ENCODE data around the gene RGL4. TPM values are rescaled to one million over a fixed set of nuclear protein-coding genes. Genes with fewer than 3 reads are reported as not detected.

RGL4 gene
- total and polyA plus RNA-seq, 2 of the 13 experiments (the other 11 are each of a cell fraction or from before 2014, with no cell fraction given): not detected

DNA sequence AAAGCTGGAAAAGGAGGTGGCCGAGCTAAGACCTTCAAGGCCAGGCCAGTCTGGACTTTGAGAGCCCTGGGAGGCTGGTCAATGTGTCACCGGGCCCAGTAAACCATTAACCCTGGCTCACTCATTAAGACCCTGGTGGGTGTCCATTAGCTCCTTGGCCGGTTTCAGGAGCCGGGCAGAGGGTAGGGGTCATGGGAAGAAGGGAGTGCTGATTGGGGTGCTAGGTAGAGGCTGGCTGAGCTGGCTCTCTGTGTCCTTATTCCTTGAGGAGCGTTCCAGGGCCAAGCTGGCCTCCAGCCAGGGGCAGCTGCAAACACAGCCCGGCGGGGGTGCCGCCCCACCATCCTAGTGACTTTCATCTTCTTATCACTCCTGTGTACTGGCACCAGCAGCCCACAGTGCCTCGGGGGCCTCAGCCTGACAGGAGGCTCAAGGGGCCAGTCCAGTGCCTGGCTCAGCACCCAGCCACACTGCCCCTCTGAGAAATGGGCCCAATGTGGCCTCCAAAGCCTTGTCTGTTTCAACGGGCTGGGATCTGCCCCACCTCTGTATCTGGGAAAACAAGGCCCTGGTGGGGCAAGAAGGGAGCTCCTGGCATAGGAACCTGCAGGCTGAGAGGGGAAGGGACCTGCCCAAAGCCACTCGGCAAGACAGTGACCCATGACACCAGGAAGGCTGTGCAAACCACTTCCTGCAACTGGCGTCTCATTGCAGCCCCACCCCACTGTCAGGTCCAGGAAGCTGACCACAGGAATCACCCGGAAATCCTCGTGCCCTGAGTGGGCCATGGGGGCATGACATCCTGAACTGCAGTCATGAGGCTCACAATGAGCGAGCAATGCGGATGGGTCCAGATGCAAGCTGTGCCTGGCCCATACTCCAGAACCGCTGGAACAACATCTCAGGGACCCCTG lies 15.1 kb upstream of the RGL4 start (continued):
- TF ChIP-seq, protein P1, sequence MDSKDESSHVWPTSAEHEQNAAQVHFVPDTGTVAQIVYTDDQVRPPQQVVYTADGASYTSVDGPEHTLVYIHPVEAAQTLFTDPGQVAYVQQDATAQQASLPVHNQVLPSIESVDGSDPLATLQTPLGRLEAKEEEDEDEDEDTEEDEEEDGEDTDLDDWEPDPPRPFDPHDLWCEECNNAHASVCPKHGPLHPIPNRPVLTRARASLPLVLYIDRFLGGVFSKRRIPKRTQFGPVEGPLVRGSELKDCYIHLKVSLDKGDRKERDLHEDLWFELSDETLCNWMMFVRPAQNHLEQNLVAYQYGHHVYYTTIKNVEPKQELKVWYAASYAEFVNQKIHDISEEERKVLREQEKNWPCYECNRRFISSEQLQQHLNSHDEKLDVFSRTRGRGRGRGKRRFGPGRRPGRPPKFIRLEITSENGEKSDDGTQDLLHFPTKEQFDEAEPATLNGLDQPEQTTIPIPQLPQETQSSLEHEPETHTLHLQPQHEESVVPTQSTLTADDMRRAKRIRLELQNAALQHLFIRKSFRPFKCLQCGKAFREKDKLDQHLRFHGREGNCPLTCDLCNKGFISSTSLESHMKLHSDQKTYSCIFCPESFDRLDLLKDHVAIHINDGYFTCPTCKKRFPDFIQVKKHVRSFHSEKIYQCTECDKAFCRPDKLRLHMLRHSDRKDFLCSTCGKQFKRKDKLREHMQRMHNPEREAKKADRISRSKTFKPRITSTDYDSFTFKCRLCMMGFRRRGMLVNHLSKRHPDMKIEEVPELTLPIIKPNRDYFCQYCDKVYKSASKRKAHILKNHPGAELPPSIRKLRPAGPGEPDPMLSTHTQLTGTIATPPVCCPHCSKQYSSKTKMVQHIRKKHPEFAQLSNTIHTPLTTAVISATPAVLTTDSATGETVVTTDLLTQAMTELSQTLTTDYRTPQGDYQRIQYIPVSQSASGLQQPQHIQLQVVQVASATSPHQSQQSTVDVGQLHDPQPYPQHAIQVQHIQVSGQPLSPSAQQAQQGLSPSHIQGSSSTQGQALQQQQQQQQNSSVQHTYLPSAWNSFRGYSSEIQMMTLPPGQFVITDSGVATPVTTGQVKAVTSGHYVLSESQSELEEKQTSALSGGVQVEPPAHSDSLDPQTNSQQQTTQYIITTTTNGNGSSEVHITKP (CRISPR knock-in tag; IDR thresholded peaks at IDR 0.05; ENCODE audit: low read depth): peak; percentile 31; the same call in 1 of the 2 replicates
- TF ChIP-seq ZNF260 (CRISPR knock-in tag; IDR thresholded peaks at IDR 0.05; ENCODE audit: borderline replicate concordance, low read depth) (no peak), FOXM1 (CRISPR knock-in tag; IDR thresholded peaks at IDR 0.05) (no peak), RFXAP (CRISPR knock-in tag; IDR thresholded peaks at IDR 0.05; ENCODE audit: borderline replicate concordance) (no peak; the same call in 1 of the 2 replicates), REXO4 (CRISPR knock-in tag; IDR thresholded peaks at IDR 0.05; ENCODE audit: borderline replicate concordance) (no peak), PHB2 (IDR thresholded peaks at IDR 0.05; ENCODE audit: partially characterized antibody) (no peak), AGO2 (optimal IDR thresholded peaks at IDR 0.05; ENCODE audit: low read depth, low read length) (no peak), FOXK1 (CRISPR knock-in tag; IDR thresholded peaks at IDR 0.05; ENCODE audit: borderline replicate concordance, low read depth) (no peak), ZNF329 (CRISPR knock-in tag; IDR thresholded peaks at IDR 0.05; ENCODE audit: low read depth) (no peak), ZNF234 (CRISPR knock-in tag; conservative IDR thresholded peaks at IDR 0.05) (no peak), ZNF441 (CRISPR knock-in tag; IDR thresholded peaks at IDR 0.05; ENCODE audit: borderline replicate concordance) (no peak)
- TF ChIP-seq, protein P2, sequence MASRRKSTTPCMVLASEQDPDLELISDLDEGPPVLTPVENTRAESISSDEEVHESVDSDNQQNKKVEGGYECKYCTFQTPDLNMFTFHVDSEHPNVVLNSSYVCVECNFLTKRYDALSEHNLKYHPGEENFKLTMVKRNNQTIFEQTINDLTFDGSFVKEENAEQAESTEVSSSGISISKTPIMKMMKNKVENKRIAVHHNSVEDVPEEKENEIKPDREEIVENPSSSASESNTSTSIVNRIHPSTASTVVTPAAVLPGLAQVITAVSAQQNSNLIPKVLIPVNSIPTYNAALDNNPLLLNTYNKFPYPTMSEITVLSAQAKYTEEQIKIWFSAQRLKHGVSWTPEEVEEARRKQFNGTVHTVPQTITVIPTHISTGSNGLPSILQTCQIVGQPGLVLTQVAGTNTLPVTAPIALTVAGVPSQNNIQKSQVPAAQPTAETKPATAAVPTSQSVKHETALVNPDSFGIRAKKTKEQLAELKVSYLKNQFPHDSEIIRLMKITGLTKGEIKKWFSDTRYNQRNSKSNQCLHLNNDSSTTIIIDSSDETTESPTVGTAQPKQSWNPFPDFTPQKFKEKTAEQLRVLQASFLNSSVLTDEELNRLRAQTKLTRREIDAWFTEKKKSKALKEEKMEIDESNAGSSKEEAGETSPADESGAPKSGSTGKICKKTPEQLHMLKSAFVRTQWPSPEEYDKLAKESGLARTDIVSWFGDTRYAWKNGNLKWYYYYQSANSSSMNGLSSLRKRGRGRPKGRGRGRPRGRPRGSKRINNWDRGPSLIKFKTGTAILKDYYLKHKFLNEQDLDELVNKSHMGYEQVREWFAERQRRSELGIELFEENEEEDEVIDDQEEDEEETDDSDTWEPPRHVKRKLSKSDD (CRISPR knock-in tag; IDR thresholded peaks at IDR 0.05; ENCODE audit: low read depth): no peak
- TF ChIP-seq, protein P3, sequence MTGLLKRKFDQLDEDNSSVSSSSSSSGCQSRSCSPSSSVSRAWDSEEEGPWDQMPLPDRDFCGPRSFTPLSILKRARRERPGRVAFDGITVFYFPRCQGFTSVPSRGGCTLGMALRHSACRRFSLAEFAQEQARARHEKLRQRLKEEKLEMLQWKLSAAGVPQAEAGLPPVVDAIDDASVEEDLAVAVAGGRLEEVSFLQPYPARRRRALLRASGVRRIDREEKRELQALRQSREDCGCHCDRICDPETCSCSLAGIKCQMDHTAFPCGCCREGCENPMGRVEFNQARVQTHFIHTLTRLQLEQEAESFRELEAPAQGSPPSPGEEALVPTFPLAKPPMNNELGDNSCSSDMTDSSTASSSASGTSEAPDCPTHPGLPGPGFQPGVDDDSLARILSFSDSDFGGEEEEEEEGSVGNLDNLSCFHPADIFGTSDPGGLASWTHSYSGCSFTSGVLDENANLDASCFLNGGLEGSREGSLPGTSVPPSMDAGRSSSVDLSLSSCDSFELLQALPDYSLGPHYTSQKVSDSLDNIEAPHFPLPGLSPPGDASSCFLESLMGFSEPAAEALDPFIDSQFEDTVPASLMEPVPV (CRISPR knock-in tag; IDR thresholded peaks at IDR 0.05): no peak
- TF ChIP-seq, protein P4, sequence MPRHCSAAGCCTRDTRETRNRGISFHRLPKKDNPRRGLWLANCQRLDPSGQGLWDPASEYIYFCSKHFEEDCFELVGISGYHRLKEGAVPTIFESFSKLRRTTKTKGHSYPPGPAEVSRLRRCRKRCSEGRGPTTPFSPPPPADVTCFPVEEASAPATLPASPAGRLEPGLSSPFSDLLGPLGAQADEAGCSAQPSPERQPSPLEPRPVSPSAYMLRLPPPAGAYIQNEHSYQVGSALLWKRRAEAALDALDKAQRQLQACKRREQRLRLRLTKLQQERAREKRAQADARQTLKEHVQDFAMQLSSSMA (CRISPR knock-in tag; IDR thresholded peaks at IDR 0.05): no peak; the same call in 1 of the 2 replicates
- TF ChIP-seq, protein P5, sequence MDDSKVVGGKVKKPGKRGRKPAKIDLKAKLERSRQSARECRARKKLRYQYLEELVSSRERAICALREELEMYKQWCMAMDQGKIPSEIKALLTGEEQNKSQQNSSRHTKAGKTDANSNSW (CRISPR knock-in tag; IDR thresholded peaks at IDR 0.05; ENCODE audit: borderline replicate concordance): no peak
